HCT116 (cell line): ENCODE measurements around the gene SEMA5A. TPM values are rescaled to one million over a fixed set of nuclear protein-coding genes. Genes with fewer than 3 reads are reported as not detected.

Experiments used
- ATAC-seq: fragments of 200-7000 bp; cut with Tn5 transposase; 2 replicates; pipeline ENCODE4 v1.9.1; 2020; ENCODE audit warnings: mild to moderate bottlenecking, moderate library complexity
- BruUV-seq: library from RNA; stranded (reverse); fragments of 400-500 nt; replicated peaks from 2 replicates; lab custom pipeline; 2021; lab: Mats Ljungman, UMichigan
- CTCF ChIA-PET: fragments of 300-600 bp; sonication (Branson Sonifier 250); formaldehyde crosslinking; loops from one replicate; lab custom pipeline; 2021; ENCODE audit warnings: antibody characterized with exemption; lab: Charles Lee
- POLR2A ChIA-PET: fragments of 300-600, 350-600 bp; sonication (Branson Sonifier 250); formaldehyde crosslinking; loops from one replicate; lab custom pipeline; 2021; ENCODE audit warnings: antibody characterized with exemption; lab: Charles Lee
- RAD21 ChIA-PET, 2 experiments: fragments of 300-600 bp; sonication (Branson Sonifier 250); formaldehyde crosslinking; loops; one replicate each; lab custom pipeline; 2023; ENCODE audit warnings: low total read pairs in 2 of 2; ENCODE audit not compliant: uncharacterized antibody in 2 of 2, unreplicated experiment in 2 of 2, low non-redundant PET in 1 of 2; lab: Charles Lee
- DNase-seq: peaks from one replicate; pipeline ENCODE4 v3.0.0-alpha.2; 2010; ENCODE audit warnings: low read depth, low spot score
- H2AFZ ChIP-seq: fragments of 200-600 bp; shearing (Covaris generic), sonication (generic); 2 replicates; pipeline ENCODE4 v1.6.1; 2017; ENCODE audit warnings: low read depth, mixed run types, mixed read lengths, antibody characterized with exemption, low read length; ENCODE audit not compliant: poor library complexity, severe bottlenecking
- H3K27ac ChIP-seq: 2 replicates; pipeline ENCODE4 v1.5.1; 2012; ENCODE audit warnings: low read depth, low read length
- H3K27me3 ChIP-seq: fragments of 200-600 bp; sonication (generic); 2 replicates; pipeline ENCODE4 v1.6.1; 2016; ENCODE audit warnings: mixed run types, low read length, mixed read lengths; ENCODE audit not compliant: insufficient read depth
- H3K36me3 ChIP-seq, 2 experiments: fragments of 200-500 bp in 1 of 2; fragments of 200-600 bp in 1 of 2; sonication (Bioruptor generic) in 1 of 2; sonication (generic) in 1 of 2; 2 replicates each; pipeline versions ENCODE4 v1.5.1 to v1.6.1; 2014 to 2016; ENCODE audit warnings: low read length in 2 of 2, inconsistent platforms in 1 of 2, mixed read lengths in 1 of 2, mixed run types in 1 of 2; ENCODE audit not compliant: insufficient read depth in 2 of 2, control insufficient read depth in 1 of 2
- H3K4me1 ChIP-seq, 2 experiments: fragments of 200-600 bp in 1 of 2; sonication (generic) in 1 of 2; 2 replicates each; pipeline versions ENCODE4 v1.5.1 to v1.6.1; 2012 to 2017; ENCODE audit warnings: low read length in 2 of 2, inconsistent platforms in 1 of 2, mild to moderate bottlenecking in 1 of 2, mixed read lengths in 1 of 2, mixed run types in 1 of 2, moderate library complexity in 1 of 2; ENCODE audit not compliant: insufficient read depth in 2 of 2, control insufficient read depth in 1 of 2
- H3K4me2 ChIP-seq: fragments of 200-600 bp; sonication (generic); 2 replicates; pipeline ENCODE4 v1.6.1; 2017; ENCODE audit warnings: mixed run types, low read length, mixed read lengths
- H3K4me3 ChIP-seq, 2 experiments: fragments of 200-600 bp in 1 of 2; sonication (generic) in 1 of 2; replicated peaks in 1 of 2; 2 replicates each; pipeline ENCODE4 v1.5.1; 2011 to 2016; ENCODE audit warnings: low read length in 2 of 2, control low read depth in 1 of 2, low read depth in 1 of 2, mild to moderate bottlenecking in 1 of 2, mixed read lengths in 1 of 2, mixed run types in 1 of 2
- H3K79me2 ChIP-seq: fragments of 200-600 bp; sonication (generic); 2 replicates; pipeline ENCODE4 v1.6.1; 2017; ENCODE audit warnings: mild to moderate bottlenecking, mixed run types, low read length, moderate library complexity, mixed read lengths; ENCODE audit not compliant: insufficient read depth
- H3K9ac ChIP-seq: fragments of 200-600 bp; sonication (generic); 2 replicates; pipeline ENCODE4 v1.6.1; 2016; ENCODE audit warnings: low read length, mixed read lengths
- H3K9me2 ChIP-seq: fragments of 200-600 bp; sonication (generic), shearing (Covaris generic); 2 replicates; pipeline ENCODE4 v1.6.1; 2017; ENCODE audit warnings: mixed run types, mild to moderate bottlenecking, moderate library complexity; ENCODE audit not compliant: insufficient read depth
- H3K9me3 ChIP-seq, 2 experiments: fragments of 200-500 bp in 1 of 2; fragments of 200-600 bp in 1 of 2; sonication (Bioruptor generic) in 1 of 2; sonication (generic) in 1 of 2; 2 replicates each; pipeline ENCODE4 v1.6.1; 2014 to 2017; ENCODE audit warnings: low read length in 2 of 2, mixed read lengths in 2 of 2, inconsistent platforms in 1 of 2, low read depth in 1 of 2, mild to moderate bottlenecking in 1 of 2, mixed run types in 1 of 2, moderate library complexity in 1 of 2; ENCODE audit not compliant: control insufficient read depth in 1 of 2, insufficient read depth in 1 of 2
- H4K20me1 ChIP-seq: fragments of 200-600 bp; sonication (generic), shearing (Covaris generic); 2 replicates; pipeline ENCODE4 v1.6.1; 2017; ENCODE audit warnings: mixed run types, mild to moderate bottlenecking, moderate library complexity; ENCODE audit not compliant: insufficient read depth
- ATF3 ChIP-seq: IDR thresholded peaks from 2 replicates; pipeline ENCODE4 v1.6.1; 2012
- CEBPB ChIP-seq: IDR thresholded peaks from 2 replicates; pipeline ENCODE4 v1.6.1; 2012; ENCODE audit warnings: low read depth
- CTCF ChIP-seq, 3 experiments: fragments of 200-600 bp in 1 of 3; sonication (generic) in 1 of 3; IDR thresholded peaks in 2 of 3; conservative IDR thresholded peaks in 1 of 3; 2 replicates each; pipeline ENCODE4 v1.5.1; 2012 to 2017; ENCODE audit warnings: low read depth in 2 of 3, low read length in 2 of 3, antibody characterized with exemption in 1 of 3, borderline replicate concordance in 1 of 3, control low read depth in 1 of 3, mild to moderate bottlenecking in 1 of 3, mixed read lengths in 1 of 3, mixed run types in 1 of 3, moderate library complexity in 1 of 3; ENCODE audit not compliant: insufficient read depth in 1 of 3
- EZH2phosphoT487 ChIP-seq: fragments of 200-600 bp; IDR thresholded peaks from 2 replicates; pipeline ENCODE4 v1.6.1; 2018; ENCODE audit warnings: antibody characterized with exemption, borderline replicate concordance
- MAX ChIP-seq: IDR thresholded peaks from 2 replicates; pipeline ENCODE4 v1.6.1; 2012
- SIN3A ChIP-seq: IDR thresholded peaks from 2 replicates; pipeline ENCODE4 v1.6.1; 2012; ENCODE audit warnings: low read depth
- SP1 ChIP-seq: IDR thresholded peaks from 2 replicates; pipeline ENCODE4 v1.6.1; 2012; ENCODE audit warnings: low read depth
- YY1 ChIP-seq: IDR thresholded peaks from 2 replicates; pipeline ENCODE4 v1.6.1; 2011; ENCODE audit warnings: low read length, low read depth, moderate library complexity, mild to moderate bottlenecking; ENCODE audit not compliant: insufficient replicate concordance; ENCODE audit errors: extremely low read depth
- ZNF274 ChIP-seq: fragments of 200-500 bp; sonication (Bioruptor generic); IDR thresholded peaks from 2 replicates; pipeline ENCODE4 v1.6.1; 2014; ENCODE audit warnings: mild to moderate bottlenecking, low read depth, low read length, inconsistent platforms
- intact Hi-C: fragments of 100-400 bp; cut with micrococcal nuclease; formaldehyde crosslinking; loops from 2 replicates; pipeline ENCODE4 v1.10.0; 2022
- total RNA-seq: library from RNA; stranded (reverse); gene quantifications from one replicate; pipeline ENCODE4 v1.2.1, GENCODE V29; 2021; ENCODE audit not compliant: unreplicated experiment

SEMA5A gene
- total RNA-seq, 1 experiment from 2014 or later, result 0.02 TPM

- Histone ChIP-seq H3K27ac (no peak overlapping the region), H3K79me2 (no peaks in the 10 kb centered on the region), H3K4me1 (no peaks in the 10 kb centered on the region), H3K9me3 (peaks cover 3 to 45% of the 10 kb centered on the region in 2 experiments; a peak in 2 of 4 replicates), H3K4me3 (no peak overlapping the region), H3K9ac (no peak overlapping the region), H4K20me1 (no peaks in the 10 kb centered on the region), H3K4me2 (no peak overlapping the region), H3K36me3 (no peaks in the 10 kb centered on the region), H3K9me2 (no peaks in the 10 kb centered on the region), H2AFZ (no peak overlapping the region), H3K27me3 (no peaks in the 10 kb centered on the region)
- no TSS peak for BruUV-seq
- intact Hi-C loops, result no loop called here
- CTCF ChIA-PET, result no interaction called here
- POLR2A ChIA-PET, result no interaction called here
- no peak for DNase-seq
- RAD21 ChIA-PET, result no interaction called here
- ATAC-seq, result no peak
- TF ChIP-seq SP1 (no peak), SIN3A (no peak)
- TF ChIP-seq, all 23 proteins: peak for 0
Observed at GRCh38 chr5:9302218-9302617, 243.7 kb downstream of the SEMA5A start.

- no peak for TF ChIP-seq ZNF274
- TF ChIP-seq CTCF (IDR thresholded peaks at IDR 0.05 in 2 of 3, conservative IDR thresholded peaks at IDR 0.05 in 1 of 3; ENCODE audit: borderline replicate concordance in 1 of 3, insufficient read depth in 1 of 3, low read depth in 2 of 3, low read length in 2 of 3), result no peak
- TF ChIP-seq ATF3, result no peak
- no peak for TF ChIP-seq YY1
- no peak for TF ChIP-seq MAX
- no peak for TF ChIP-seq EZH2phosphoT487
- no peak for TF ChIP-seq CEBPB
- H3K27ac ChIP-seq, result no peak overlapping the region
- no TSS peak for BruUV-seq
- H4K20me1 ChIP-seq, result no peaks in the 10 kb centered on the region
- H3K79me2 ChIP-seq, result no peaks in the 10 kb centered on the region
- peaks cover 3 to 38% of the 10 kb centered on the region in 2 experiments; a peak in 2 of 4 replicates for H3K9me3 ChIP-seq
- no peaks in the 10 kb centered on the region for H3K4me1 ChIP-seq
- DNase-seq (no peak), ATAC-seq (no peak)
- intact Hi-C loops, result no loop called here
- no peak overlapping the region for H3K4me3 ChIP-seq
- ChIA-PET POLR2A (no interaction called here), CTCF (no interaction called here), RAD21 (no interaction called here)
- no peaks in the 10 kb centered on the region for H3K36me3 ChIP-seq
- H3K9ac ChIP-seq, result no peak overlapping the region
- H3K4me2 ChIP-seq, result no peak overlapping the region
- no peaks in the 10 kb centered on the region for H3K27me3 ChIP-seq
- no peak overlapping the region for H2AFZ ChIP-seq
- H3K9me2 ChIP-seq, result no peaks in the 10 kb centered on the region
Observed at GRCh38 chr5:9301200-9301599, 244.7 kb downstream of the SEMA5A start.
